HG03103 (cell line): ENCODE measurements around the gene SRGAP2B.
"Not testable (repeated sequence)": the region's sequence is repeated elsewhere in the genome, so short reads cannot be mapped to it uniquely, and the experiment has no call there.

ENCODE experiments used
- ATAC-seq: cut with Tn5 transposase; IDR thresholded peaks from one replicate; pipeline ENCODE4 v1.9.1; 2021; ENCODE audit warnings: low read depth; ENCODE audit not compliant: unreplicated experiment

SRGAP2B gene

GRCh38 chr1:144961604-144962583 lies 133.2 kb downstream of the SRGAP2B start:
- ATAC-seq = not testable (repeated sequence)

- not testable (repeated sequence) for ATAC-seq
These were observed 134.1 kb downstream of the SRGAP2B start for GRCh38 chr1:144960929-144961488.

GRCh38 chr1:144948390-144948789 lies 146.7 kb downstream of the SRGAP2B start:
- ATAC-seq = not testable (repeated sequence)

GRCh38 chr1:144947495-144947894 lies 147.6 kb downstream of the SRGAP2B start:
- ATAC-seq = not testable (repeated sequence)

GRCh38 chr1:144946525-144947480 lies 148.3 kb downstream of the SRGAP2B start:
- not testable (repeated sequence) for ATAC-seq

- ATAC-seq = not testable (repeated sequence)
These were observed 153.4 kb downstream of the SRGAP2B start for GRCh38 chr1:144941710-144942109.

- peak; percentile 52 for ATAC-seq
These were observed 155.1 kb downstream of the SRGAP2B start for GRCh38 chr1:144940054-144940453.

GRCh38 chr1:144938627-144939026 lies 156.5 kb downstream of the SRGAP2B start:
- not testable (repeated sequence) for ATAC-seq

GRCh38 chr1:144936186-144936732 lies 158.9 kb downstream of the SRGAP2B start:
- ATAC-seq = not testable (repeated sequence)

- not testable (repeated sequence) for ATAC-seq
These were observed 159.8 kb downstream of the SRGAP2B start for GRCh38 chr1:144935310-144935709.

- ATAC-seq = not testable (repeated sequence)
These were observed 162.1 kb downstream of the SRGAP2B start for GRCh38 chr1:144933014-144933413.

GRCh38 chr1:144932153-144932552 lies 163.0 kb downstream of the SRGAP2B start:
- ATAC-seq = not testable (repeated sequence)

- not testable (repeated sequence) for ATAC-seq
These were observed 163.6 kb downstream of the SRGAP2B start for GRCh38 chr1:144931553-144931952.

GRCh38 chr1:144930085-144930777 lies 164.9 kb downstream of the SRGAP2B start:
- ATAC-seq = not testable (repeated sequence)

GRCh38 chr1:144927292-144927691 lies 167.8 kb downstream of the SRGAP2B start:
- ATAC-seq = not testable (repeated sequence)

GRCh38 chr1:144923640-144924039 lies 171.5 kb downstream of the SRGAP2B start:
- ATAC-seq = not testable (repeated sequence)

- ATAC-seq = not testable (repeated sequence)
These were observed 172.3 kb downstream of the SRGAP2B start for GRCh38 chr1:144922785-144923184.

GRCh38 chr1:144919106-144919505 lies 176.0 kb downstream of the SRGAP2B start:
- ATAC-seq = not testable (repeated sequence)

- ATAC-seq = not testable (repeated sequence)
These were observed 177.0 kb downstream of the SRGAP2B start for GRCh38 chr1:144918027-144918603.
